Progenitor cell of endocrine pancreas (in vitro differentiated cells): ENCODE data around the gene RANBP9. TPM values are rescaled to one million over a fixed set of nuclear protein-coding genes. Genes with fewer than 3 reads are reported as not detected.
A peak's percentile ranks its signal among the peaks of the same experiment; 100 is the strongest.

ENCODE experiments used
- DNase-seq: peaks from one replicate; pipeline ENCODE4 v3.0.0; 2021; ENCODE audit warnings: low spot score; ENCODE audit not compliant: unreplicated experiment
- H3K27ac Mint-ChIP-seq: 2 replicates; pipeline ENCODE4 v1.8.0; 2021; ENCODE audit warnings: mild to moderate bottlenecking, moderate library complexity, mixed read lengths
- H3K27me3 Mint-ChIP-seq: 2 replicates; pipeline ENCODE4 v1.8.0; 2021; ENCODE audit warnings: mixed read lengths
- H3K36me3 Mint-ChIP-seq: 2 replicates; pipeline ENCODE4 v1.8.0; 2022; ENCODE audit warnings: mixed read lengths; ENCODE audit not compliant: insufficient read depth
- H3K4me1 Mint-ChIP-seq: 2 replicates; pipeline ENCODE4 v1.8.0; 2021; ENCODE audit warnings: low read depth, mixed read lengths
- H3K4me3 Mint-ChIP-seq: 2 replicates; pipeline ENCODE4 v1.8.0; 2021; ENCODE audit warnings: low read depth, mild to moderate bottlenecking, moderate library complexity, mixed read lengths
- H3K9me3 Mint-ChIP-seq: 2 replicates; pipeline ENCODE4 v1.8.0; 2021; ENCODE audit warnings: low read depth, mixed read lengths
- CTCF ChIP-seq: fragments of 200-600 bp; sonication (generic); IDR thresholded peaks from one replicate; pipeline ENCODE4 v1.5.0; 2021; ENCODE audit warnings: antibody characterized with exemption, mild to moderate bottlenecking; ENCODE audit not compliant: unreplicated experiment
- total RNA-seq: library from RNA; stranded (reverse); gene quantifications from 2 replicates; pipeline ENCODE4 v1.2.1, GENCODE V29; 2021

Gene RANBP9
- total RNA-seq, 1 donor from 2014 or later = 58.4 TPM

- Mint-ChIP-seq H3K9me3 (no peaks in the 10 kb centered on the region), H3K4me1 (peaks cover 23% of the 10 kb centered on the region), H3K36me3 (peaks cover 10% of the 10 kb centered on the region), H3K4me3 (peak within 1 kb of the TSS; percentile 95), H3K27me3 (no peaks in the 10 kb centered on the region), H3K27ac (peak within 1 kb of the TSS; percentile 98)
- peak; percentile 82 for TF ChIP-seq CTCF
- peak; percentile 98 for DNase-seq
Observed at GRCh38 chr6:13614926-13615791, 96.5 kb downstream of the RANBP9 start, which contains the start of gene NOL7. Gene NOL7 (plus strand): TSS chr6:13615335. CDS start chr6:13615359, 24 bp downstream.

GRCh38 chr6:13614126-13614925 is 97.3 kb downstream of the RANBP9 start:
- Mint-ChIP-seq H3K36me3 (peaks cover 8% of the 10 kb centered on the region), H3K4me3 (peak overlapping the region; percentile 95), H3K4me1 (peaks cover 23% of the 10 kb centered on the region), H3K9me3 (no peaks in the 10 kb centered on the region), H3K27ac (peak overlapping the region; percentile 98), H3K27me3 (no peaks in the 10 kb centered on the region)
- DNase-seq = peak; percentile 35
- no peak for TF ChIP-seq CTCF

GRCh38 chr6:13613029-13613594 is 98.5 kb downstream of the RANBP9 start:
- TF ChIP-seq CTCF = no peak
- Mint-ChIP-seq H3K4me3 (no peak overlapping the region), H3K4me1 (peaks cover 23% of the 10 kb centered on the region), H3K27ac (no peak overlapping the region), H3K36me3 (peaks cover 3% of the 10 kb centered on the region), H3K9me3 (no peaks in the 10 kb centered on the region), H3K27me3 (no peaks in the 10 kb centered on the region)
- no peak for DNase-seq

GRCh38 chr6:13611715-13612114 is 99.9 kb downstream of the RANBP9 start:
- H3K9me3 Mint-ChIP-seq = no peaks in the 10 kb centered on the region

More at GRCh38 chr6:13611715-13612114, 99.9 kb downstream of the RANBP9 start:
- Mint-ChIP-seq H3K27me3 (no peaks in the 10 kb centered on the region), H3K4me1 (peaks cover 18% of the 10 kb centered on the region), H3K4me3 (no peak overlapping the region), H3K27ac (no peak overlapping the region), H3K36me3 (peaks cover 2% of the 10 kb centered on the region)
- no peak for TF ChIP-seq CTCF
- DNase-seq = no peak
